Neural cell (in vitro differentiated cells): Measurements from ENCODE around the gene FAM83B. TPM values are rescaled to one million over a fixed set of nuclear protein-coding genes. Genes with fewer than 3 reads are reported as not detected.

Experiments
- H2AFZ ChIP-seq: fragments of 200-600, 300-800 bp; sonication (generic), shearing (Covaris generic); 2 replicates; pipeline ENCODE4 v1.6.0; 2014; ENCODE audit warnings: low read depth, mild to moderate bottlenecking, antibody characterized with exemption, low read length, moderate library complexity
- H3F3A ChIP-seq: fragments of 200-600 bp; shearing (Covaris generic); 2 replicates; pipeline ENCODE4 v1.6.1; 2016; ENCODE audit warnings: mild to moderate bottlenecking, moderate library complexity, mixed read lengths, antibody characterized with exemption, low read length; ENCODE audit not compliant: insufficient read depth, poor library complexity, severe bottlenecking
- H3K27ac ChIP-seq: fragments of 200-600, 300-800 bp; sonication (generic), shearing (Covaris generic); 2 replicates; pipeline ENCODE4 v1.5.1; 2014; ENCODE audit warnings: mild to moderate bottlenecking, low read length, moderate library complexity
- H3K27me3 ChIP-seq: fragments of 300-800, 200-600 bp; sonication (generic), shearing (Covaris generic); 2 replicates; pipeline ENCODE4 v1.6.0; 2014; ENCODE audit warnings: mild to moderate bottlenecking, low read depth, low read length, moderate library complexity; ENCODE audit not compliant: insufficient read depth
- H3K36me3 ChIP-seq: fragments of 300-800, 200-600 bp; sonication (generic), shearing (Covaris generic); 2 replicates; pipeline ENCODE4 v1.5.1; 2014; ENCODE audit warnings: mild to moderate bottlenecking, antibody characterized with exemption, low read length, moderate library complexity; ENCODE audit not compliant: insufficient read depth
- H3K4me2 ChIP-seq: fragments of 300-800, 200-600 bp; sonication (generic), shearing (Covaris generic); 2 replicates; pipeline ENCODE4 v1.6.0; 2014; ENCODE audit warnings: mild to moderate bottlenecking, low read length
- H3K4me3 ChIP-seq: fragments of 300-800, 200-600 bp; sonication (generic), shearing (Covaris generic); 2 replicates; pipeline ENCODE4 v1.5.1; 2014; ENCODE audit warnings: mild to moderate bottlenecking, low read length, moderate library complexity
- H3K79me2 ChIP-seq: fragments of 200-600 bp; shearing (Covaris generic); replicated peaks from 2 replicates; pipeline ENCODE4 v1.6.0; 2014; ENCODE audit warnings: mild to moderate bottlenecking, low read length, moderate library complexity; ENCODE audit not compliant: insufficient read depth
- H3K9ac ChIP-seq: fragments of 300-800, 200-600 bp; sonication (generic), shearing (Covaris generic); 2 replicates; pipeline ENCODE4 v1.6.1; 2016; ENCODE audit warnings: mild to moderate bottlenecking, low read length, mixed read lengths
- H3K9me2 ChIP-seq: fragments of 200-600 bp; shearing (Covaris generic); 2 replicates; pipeline ENCODE4 v1.6.1; 2016; ENCODE audit warnings: mild to moderate bottlenecking, low read length, mixed read lengths; ENCODE audit not compliant: insufficient read depth
- H3K9me3 ChIP-seq: fragments of 200-600, 300-800 bp; sonication (generic), shearing (Covaris generic); 2 replicates; pipeline ENCODE4 v1.6.1; 2016; ENCODE audit warnings: mild to moderate bottlenecking, mixed run types, low read length, moderate library complexity, mixed read lengths
- H4K20me1 ChIP-seq: fragments of 200-600 bp; shearing (Covaris generic); 2 replicates; pipeline ENCODE4 v1.6.1; 2016; ENCODE audit warnings: mild to moderate bottlenecking, mixed run types; ENCODE audit not compliant: insufficient read depth
- EP300 ChIP-seq: fragments of 450-650 bp; conservative IDR thresholded peaks from 2 replicates; pipeline ENCODE4 v1.6.1; 2014; ENCODE audit warnings: antibody characterized with exemption, mild to moderate bottlenecking, moderate library complexity; ENCODE audit not compliant: poor library complexity, severe bottlenecking
- EZH2 ChIP-seq: fragments of 200-600, 300-800 bp; shearing (Covaris generic), sonication (generic); IDR thresholded peaks from 2 replicates; pipeline ENCODE4 v1.6.1; 2014; ENCODE audit warnings: antibody characterized with exemption, low read length, borderline replicate concordance, mild to moderate bottlenecking; ENCODE audit not compliant: insufficient read depth, poor library complexity, severe bottlenecking
- MXI1 ChIP-seq: fragments of 450-650 bp; conservative IDR thresholded peaks from 2 replicates; pipeline ENCODE4 v1.6.1; 2014; ENCODE audit warnings: antibody characterized with exemption, mild to moderate bottlenecking; ENCODE audit not compliant: poor library complexity, severe bottlenecking
- POLR2AphosphoS5 ChIP-seq: IDR thresholded peaks from 2 replicates; pipeline ENCODE4 v1.6.1; 2012
- RAD21 ChIP-seq: fragments of 450-650 bp; conservative IDR thresholded peaks from 2 replicates; pipeline ENCODE4 v1.6.1; 2014; ENCODE audit warnings: antibody characterized with exemption, mild to moderate bottlenecking, moderate library complexity
- SMC3 ChIP-seq: fragments of 450-650 bp; conservative IDR thresholded peaks from 2 replicates; pipeline ENCODE4 v1.6.1; 2014; ENCODE audit warnings: antibody characterized with exemption, mild to moderate bottlenecking, moderate library complexity; ENCODE audit not compliant: poor library complexity
- TAF1 ChIP-seq: IDR thresholded peaks from 2 replicates; pipeline ENCODE4 v1.6.1; 2012; ENCODE audit warnings: low read depth
- polyA plus RNA-seq: library from polyadenylated mRNA; depleted of rRNA; stranded (reverse); fragments of >200 nt; gene quantifications from 2 replicates; pipeline ENCODE4 v1.2.3, GENCODE V29; 2014
- TF ChIP-seq, protein P1 (sequence below): IDR thresholded peaks from 2 replicates; pipeline ENCODE4 v1.6.1; 2012; ENCODE audit warnings: borderline replicate concordance
- TF ChIP-seq, protein P2 (sequence below): fragments of 450-650 bp; IDR thresholded peaks from 2 replicates; pipeline ENCODE4 v1.5.1; 2014; ENCODE audit warnings: antibody characterized with exemption, mild to moderate bottlenecking, moderate library complexity; ENCODE audit not compliant: poor library complexity, severe bottlenecking

FAM83B gene
- polyA plus RNA-seq, 1 donor from 2014 or later = not detected

DNA sequence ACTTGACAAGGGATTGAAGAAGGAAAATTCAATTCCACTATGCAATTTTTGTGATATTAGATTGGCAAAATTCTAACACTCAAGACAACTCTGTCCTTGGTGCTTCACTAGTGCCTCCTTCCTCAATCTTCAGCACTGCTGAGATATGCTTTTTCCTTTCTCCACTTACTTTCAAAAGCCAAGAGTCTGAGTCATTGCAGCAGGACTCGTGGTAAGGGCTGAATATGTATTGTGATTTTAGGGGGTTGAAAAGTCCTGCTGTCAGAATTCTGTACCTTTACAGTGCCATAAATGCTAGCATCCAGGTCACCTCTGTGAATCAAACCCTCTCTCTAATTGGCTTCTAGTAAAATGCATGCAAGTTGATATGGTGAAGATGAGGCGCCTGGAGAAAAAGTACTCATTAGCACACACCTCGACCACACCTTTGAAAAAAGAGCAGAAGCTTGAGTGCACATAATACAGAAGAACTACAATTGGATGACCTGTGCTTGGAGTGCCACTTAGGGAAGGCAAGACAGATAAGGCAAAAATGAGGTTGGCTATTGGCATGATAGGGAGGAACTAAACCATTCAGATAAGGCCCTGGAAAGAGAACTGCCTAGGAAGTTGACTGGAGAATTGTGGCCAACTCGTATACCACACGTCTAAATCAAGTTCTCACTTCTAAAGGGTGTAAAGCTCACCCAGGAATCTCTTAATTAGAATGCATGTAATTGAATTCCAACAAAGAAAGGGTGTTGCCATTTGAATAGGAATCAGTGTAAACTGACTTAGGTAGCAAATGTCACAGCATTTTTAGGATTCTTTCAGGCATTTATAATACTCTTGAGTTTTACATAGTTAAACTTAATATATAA, 43.6 kb upstream of the FAM83B start:
- Histone ChIP-seq H3K27ac (no peak overlapping the region), H3K79me2 (no peaks in the 10 kb centered on the region), H3F3A (no peaks in the 10 kb centered on the region), H3K27me3 (no peaks in the 10 kb centered on the region), H3K36me3 (no peaks in the 10 kb centered on the region), H3K9ac (no peak overlapping the region), H3K4me3 (no peak overlapping the region), H2AFZ (no peak overlapping the region), H3K4me2 (no peak overlapping the region), H3K9me3 (no peaks in the 10 kb centered on the region), H4K20me1 (no peaks in the 10 kb centered on the region), H3K9me2 (no peaks in the 10 kb centered on the region)
- TF ChIP-seq EP300 = no peak
- TF ChIP-seq POLR2AphosphoS5 = no peak
- no peak for TF ChIP-seq SMC3
- no peak for TF ChIP-seq TAF1
- TF ChIP-seq, protein P1, sequence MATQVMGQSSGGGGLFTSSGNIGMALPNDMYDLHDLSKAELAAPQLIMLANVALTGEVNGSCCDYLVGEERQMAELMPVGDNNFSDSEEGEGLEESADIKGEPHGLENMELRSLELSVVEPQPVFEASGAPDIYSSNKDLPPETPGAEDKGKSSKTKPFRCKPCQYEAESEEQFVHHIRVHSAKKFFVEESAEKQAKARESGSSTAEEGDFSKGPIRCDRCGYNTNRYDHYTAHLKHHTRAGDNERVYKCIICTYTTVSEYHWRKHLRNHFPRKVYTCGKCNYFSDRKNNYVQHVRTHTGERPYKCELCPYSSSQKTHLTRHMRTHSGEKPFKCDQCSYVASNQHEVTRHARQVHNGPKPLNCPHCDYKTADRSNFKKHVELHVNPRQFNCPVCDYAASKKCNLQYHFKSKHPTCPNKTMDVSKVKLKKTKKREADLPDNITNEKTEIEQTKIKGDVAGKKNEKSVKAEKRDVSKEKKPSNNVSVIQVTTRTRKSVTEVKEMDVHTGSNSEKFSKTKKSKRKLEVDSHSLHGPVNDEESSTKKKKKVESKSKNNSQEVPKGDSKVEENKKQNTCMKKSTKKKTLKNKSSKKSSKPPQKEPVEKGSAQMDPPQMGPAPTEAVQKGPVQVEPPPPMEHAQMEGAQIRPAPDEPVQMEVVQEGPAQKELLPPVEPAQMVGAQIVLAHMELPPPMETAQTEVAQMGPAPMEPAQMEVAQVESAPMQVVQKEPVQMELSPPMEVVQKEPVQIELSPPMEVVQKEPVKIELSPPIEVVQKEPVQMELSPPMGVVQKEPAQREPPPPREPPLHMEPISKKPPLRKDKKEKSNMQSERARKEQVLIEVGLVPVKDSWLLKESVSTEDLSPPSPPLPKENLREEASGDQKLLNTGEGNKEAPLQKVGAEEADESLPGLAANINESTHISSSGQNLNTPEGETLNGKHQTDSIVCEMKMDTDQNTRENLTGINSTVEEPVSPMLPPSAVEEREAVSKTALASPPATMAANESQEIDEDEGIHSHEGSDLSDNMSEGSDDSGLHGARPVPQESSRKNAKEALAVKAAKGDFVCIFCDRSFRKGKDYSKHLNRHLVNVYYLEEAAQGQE = no peak

DNA sequence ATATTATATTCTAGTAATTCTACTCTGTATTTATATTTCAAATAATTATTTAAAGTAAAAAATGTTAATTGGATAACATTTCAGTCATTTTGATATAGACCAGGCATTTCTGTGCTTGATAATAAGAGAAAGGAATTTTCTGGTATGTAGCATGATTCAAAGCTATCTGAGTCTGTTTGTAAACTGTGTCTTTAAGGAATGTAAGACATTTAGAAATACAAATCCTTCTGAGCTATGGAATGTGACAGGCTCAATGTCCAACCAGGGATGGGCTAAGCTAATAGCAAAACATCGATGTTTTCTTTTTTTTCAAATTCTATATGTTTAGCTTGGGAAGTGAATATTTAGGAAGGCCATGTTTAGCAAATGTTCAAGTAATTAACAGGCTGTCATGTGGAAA, 41.5 kb upstream of the FAM83B start:
- TF ChIP-seq TAF1 (no peak), EP300 (no peak), SMC3 (no peak), POLR2AphosphoS5 (no peak), EZH2 (no peak), MXI1 (no peak), RAD21 (no peak)
- TF ChIP-seq, protein P1 = no peak
- TF ChIP-seq, protein P2, sequence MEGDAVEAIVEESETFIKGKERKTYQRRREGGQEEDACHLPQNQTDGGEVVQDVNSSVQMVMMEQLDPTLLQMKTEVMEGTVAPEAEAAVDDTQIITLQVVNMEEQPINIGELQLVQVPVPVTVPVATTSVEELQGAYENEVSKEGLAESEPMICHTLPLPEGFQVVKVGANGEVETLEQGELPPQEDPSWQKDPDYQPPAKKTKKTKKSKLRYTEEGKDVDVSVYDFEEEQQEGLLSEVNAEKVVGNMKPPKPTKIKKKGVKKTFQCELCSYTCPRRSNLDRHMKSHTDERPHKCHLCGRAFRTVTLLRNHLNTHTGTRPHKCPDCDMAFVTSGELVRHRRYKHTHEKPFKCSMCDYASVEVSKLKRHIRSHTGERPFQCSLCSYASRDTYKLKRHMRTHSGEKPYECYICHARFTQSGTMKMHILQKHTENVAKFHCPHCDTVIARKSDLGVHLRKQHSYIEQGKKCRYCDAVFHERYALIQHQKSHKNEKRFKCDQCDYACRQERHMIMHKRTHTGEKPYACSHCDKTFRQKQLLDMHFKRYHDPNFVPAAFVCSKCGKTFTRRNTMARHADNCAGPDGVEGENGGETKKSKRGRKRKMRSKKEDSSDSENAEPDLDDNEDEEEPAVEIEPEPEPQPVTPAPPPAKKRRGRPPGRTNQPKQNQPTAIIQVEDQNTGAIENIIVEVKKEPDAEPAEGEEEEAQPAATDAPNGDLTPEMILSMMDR = no peak
- H3F3A ChIP-seq = no peaks in the 10 kb centered on the region
- H3K9ac ChIP-seq = no peak overlapping the region
- no peaks in the 10 kb centered on the region for H4K20me1 ChIP-seq
- no peak overlapping the region for H3K27ac ChIP-seq
- H3K27me3 ChIP-seq = no peaks in the 10 kb centered on the region
- H3K9me3 ChIP-seq = no peaks in the 10 kb centered on the region
- H2AFZ ChIP-seq = no peak overlapping the region
- no peaks in the 10 kb centered on the region for H3K36me3 ChIP-seq
- H3K4me2 ChIP-seq = no peak overlapping the region
- no peaks in the 10 kb centered on the region for H3K79me2 ChIP-seq
- H3K9me2 ChIP-seq = no peaks in the 10 kb centered on the region
- H3K4me3 ChIP-seq = no peak overlapping the region
